ENCODE data around the gene PRDX6. TPM values are rescaled to one million over a fixed set of nuclear protein-coding genes. Genes with fewer than 3 reads are reported as not detected.

The PRDX6 gene
- total and polyA plus RNA-seq, 12 donors, result 171 to 461 (median 311) TPM

DNA sequence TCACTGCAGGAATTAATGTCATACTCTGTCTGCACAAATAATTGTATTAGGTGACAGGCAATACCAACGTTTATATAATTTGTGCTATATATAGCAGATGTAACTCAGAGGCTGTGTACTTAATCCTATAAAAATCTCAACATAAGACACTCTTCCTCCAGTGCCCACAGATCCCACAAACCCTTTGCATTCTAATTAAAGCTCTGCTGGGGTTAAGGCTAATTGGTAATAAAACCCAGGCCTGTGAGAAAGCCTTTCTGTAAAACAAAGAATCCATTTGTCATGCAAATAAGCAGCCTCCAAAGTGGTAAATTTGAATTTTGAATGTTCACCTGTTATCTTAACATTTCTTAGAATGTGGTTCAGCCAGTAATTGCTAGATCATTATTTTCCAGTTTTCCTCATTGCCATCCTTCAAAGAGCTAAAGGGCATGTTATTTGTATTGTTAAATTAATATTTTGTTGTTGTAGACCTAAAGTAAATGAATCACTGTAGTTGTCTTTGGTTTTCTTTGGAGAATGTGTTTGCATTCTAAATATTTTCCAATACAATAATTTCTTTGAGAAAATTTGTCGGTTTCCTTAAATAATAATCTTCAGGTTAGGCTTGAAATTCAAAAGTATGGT lies 46.3 kb upstream of the PRDX6 start:
- TF ChIP-seq, protein P1, sequence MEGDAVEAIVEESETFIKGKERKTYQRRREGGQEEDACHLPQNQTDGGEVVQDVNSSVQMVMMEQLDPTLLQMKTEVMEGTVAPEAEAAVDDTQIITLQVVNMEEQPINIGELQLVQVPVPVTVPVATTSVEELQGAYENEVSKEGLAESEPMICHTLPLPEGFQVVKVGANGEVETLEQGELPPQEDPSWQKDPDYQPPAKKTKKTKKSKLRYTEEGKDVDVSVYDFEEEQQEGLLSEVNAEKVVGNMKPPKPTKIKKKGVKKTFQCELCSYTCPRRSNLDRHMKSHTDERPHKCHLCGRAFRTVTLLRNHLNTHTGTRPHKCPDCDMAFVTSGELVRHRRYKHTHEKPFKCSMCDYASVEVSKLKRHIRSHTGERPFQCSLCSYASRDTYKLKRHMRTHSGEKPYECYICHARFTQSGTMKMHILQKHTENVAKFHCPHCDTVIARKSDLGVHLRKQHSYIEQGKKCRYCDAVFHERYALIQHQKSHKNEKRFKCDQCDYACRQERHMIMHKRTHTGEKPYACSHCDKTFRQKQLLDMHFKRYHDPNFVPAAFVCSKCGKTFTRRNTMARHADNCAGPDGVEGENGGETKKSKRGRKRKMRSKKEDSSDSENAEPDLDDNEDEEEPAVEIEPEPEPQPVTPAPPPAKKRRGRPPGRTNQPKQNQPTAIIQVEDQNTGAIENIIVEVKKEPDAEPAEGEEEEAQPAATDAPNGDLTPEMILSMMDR (IDR thresholded peaks at IDR 0.05), result no peak
- TF ChIP-seq POLR2A (IDR thresholded peaks at IDR 0.05), result no peak
- Histone ChIP-seq H3K27me3 (no peaks in the 10 kb centered on the region), H3K4me3 (no peak overlapping the region), H3K27ac (peak overlapping the region in 4 of 5 donors; percentile 65 to 93 (median 76)), H3K9me3 (replicated peaks in 1 of 3) (no peaks in the 10 kb centered on the region), H3K4me1 (replicated peaks in 1 of 2) (peaks cover 9 to 20% of the 10 kb centered on the region in 2 donors), H3K36me3 (replicated peaks in 1 of 2) (no peaks in the 10 kb centered on the region)
- intact Hi-C loops (cut with DNase I), result loop anchor here (5.0 to 10.0 kb wide), 3 partner anchors 42 to 394 kb away; partner anchors contain the start of genes CENPL (in 2 of the 2) and DARS2 (in 2 of the 2)
- no peak for DNase-seq
- 1 to 2% (median 1%) methylated on average over 2 of the region's 2 CpGs for WGBS, 4 donors

DNA sequence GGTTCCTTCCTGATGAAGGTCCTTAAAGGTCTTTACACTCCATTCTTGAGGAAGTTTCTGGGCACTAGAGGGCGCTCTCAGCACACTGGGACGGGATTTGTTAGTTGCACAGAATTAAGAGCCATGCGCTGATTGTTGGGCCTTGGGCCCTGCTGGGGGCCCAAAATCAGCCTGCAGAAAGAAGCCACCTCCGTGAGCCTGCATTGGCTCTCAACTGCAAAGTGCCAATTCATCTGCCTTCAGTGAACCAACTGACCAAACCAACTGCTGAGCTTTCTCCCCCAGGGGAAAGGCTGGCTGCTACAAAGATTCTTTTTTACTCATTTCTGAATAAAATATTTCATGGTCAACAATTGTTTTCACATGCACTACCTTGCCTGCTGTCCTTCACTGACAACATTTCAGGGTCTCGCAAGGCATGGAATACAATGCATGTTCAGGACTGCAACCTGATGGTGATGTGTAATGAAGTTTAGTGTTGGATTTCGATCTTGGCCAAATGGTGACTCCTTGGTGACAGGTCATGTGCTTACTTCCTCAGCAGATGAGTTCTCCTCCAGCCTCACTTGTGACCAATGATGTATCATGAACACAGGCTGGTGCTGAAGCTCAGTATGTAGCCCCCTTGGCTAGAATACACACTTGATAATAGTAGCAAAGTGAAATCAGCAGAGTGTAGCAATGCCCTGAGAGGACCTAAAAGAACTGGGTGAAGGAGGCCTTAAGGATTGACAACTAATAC lies 45.7 kb upstream of the PRDX6 start:
- H3K27ac ChIP-seq, result no peak overlapping the region
- peaks cover 9 to 20% of the 10 kb centered on the region in 2 donors for H3K4me1 ChIP-seq (replicated peaks in 1 of 2)
- TF ChIP-seq, protein P1 (IDR thresholded peaks at IDR 0.05), result peak; percentile 82 to 93 (median 85)
- no peak for TF ChIP-seq POLR2A (IDR thresholded peaks at IDR 0.05)
- no peak overlapping the region for H3K4me3 ChIP-seq
- H3K27me3 ChIP-seq, result no peaks in the 10 kb centered on the region
- peak; percentile 84 to 98 (median 92) for DNase-seq
- no peaks in the 10 kb centered on the region for H3K9me3 ChIP-seq (replicated peaks in 1 of 3)
- WGBS, 4 donors, result 25 to 29% (median 28%) methylated on average over 6 of the region's 6 CpGs
- intact Hi-C loops (cut with DNase I), result loop anchor here (5.0 to 10.0 kb wide), 3 partner anchors 41 to 393 kb away; partner anchors contain the start of genes CENPL (in 2 of the 2) and DARS2 (in 2 of the 2)
- H3K36me3 ChIP-seq (replicated peaks in 1 of 2), result no peaks in the 10 kb centered on the region

DNA sequence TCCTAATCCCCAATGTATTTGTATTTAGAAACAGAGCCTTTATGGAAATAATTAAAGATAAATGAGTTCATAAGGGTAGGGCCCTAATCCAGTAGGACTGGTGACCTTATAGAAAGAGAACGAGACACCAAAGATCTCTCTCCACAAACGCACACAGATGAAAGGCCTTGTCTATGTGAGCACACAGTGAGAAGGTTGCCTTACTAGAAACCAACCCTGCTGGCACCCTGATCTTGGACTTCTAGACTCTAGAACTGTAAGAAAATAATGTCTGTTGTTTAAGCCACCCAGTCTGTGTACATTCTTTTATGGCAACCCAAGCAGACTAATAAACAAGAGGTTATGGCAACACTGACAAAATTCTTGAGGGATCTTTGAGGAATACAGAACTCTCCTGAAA lies 44.8 kb upstream of the PRDX6 start:
- no peak for DNase-seq
- WGBS, 4 donors, result 86 to 95% (median 90%) methylated on average over 2 of the region's 2 CpGs
- no peak overlapping the region for H3K27ac ChIP-seq
- H3K27me3 ChIP-seq, result no peaks in the 10 kb centered on the region
- H3K36me3 ChIP-seq (replicated peaks in 1 of 2), result no peaks in the 10 kb centered on the region
- intact Hi-C loops (cut with DNase I), result loop anchor here (5.0 to 10.0 kb wide), 3 partner anchors 40 to 392 kb away; partner anchors contain the start of genes CENPL (in 2 of the 2) and DARS2 (in 2 of the 2)
- no peak overlapping the region for H3K4me3 ChIP-seq
- TF ChIP-seq, protein P1 (IDR thresholded peaks at IDR 0.05), result no peak
- no peak for TF ChIP-seq POLR2A (IDR thresholded peaks at IDR 0.05)
- no peaks in the 10 kb centered on the region for H3K9me3 ChIP-seq (replicated peaks in 1 of 3)
- peaks cover 9 to 20% of the 10 kb centered on the region in 2 donors for H3K4me1 ChIP-seq (replicated peaks in 1 of 2)

DNA sequence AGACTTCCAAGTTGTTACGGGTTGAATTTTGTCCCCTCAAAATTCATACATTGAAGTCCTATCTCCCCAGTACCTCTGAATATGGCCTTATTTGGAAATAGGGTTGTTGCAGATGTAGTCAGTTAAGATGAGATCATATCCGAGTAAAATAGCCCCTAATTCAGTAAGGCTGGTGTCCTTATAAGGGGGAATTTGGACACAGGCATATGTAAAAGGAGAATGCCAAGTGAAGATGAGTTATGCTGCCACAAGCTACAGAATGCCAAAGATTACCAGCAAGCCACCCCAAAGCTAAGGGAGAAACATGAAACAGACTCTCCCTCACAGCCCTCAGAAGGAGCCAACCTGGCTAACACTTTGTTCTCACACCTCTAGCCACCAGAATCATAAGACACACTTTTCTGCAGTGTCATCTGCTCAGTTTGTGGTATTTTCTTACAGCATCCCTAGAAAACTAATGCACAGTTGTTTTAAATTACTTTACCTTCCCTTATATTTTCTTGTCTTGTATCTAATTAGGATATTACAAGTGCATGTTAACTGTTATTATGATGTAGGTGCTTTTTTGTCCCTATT lies 43.3 kb upstream of the PRDX6 start:
- no peaks in the 10 kb centered on the region for H3K9me3 ChIP-seq (replicated peaks in 1 of 3)
- TF ChIP-seq, protein P1 (IDR thresholded peaks at IDR 0.05), result no peak
- no peak for TF ChIP-seq POLR2A (IDR thresholded peaks at IDR 0.05)
- no peak overlapping the region for H3K27ac ChIP-seq
- DNase-seq, result no peak
- H3K36me3 ChIP-seq (replicated peaks in 1 of 2), result no peaks in the 10 kb centered on the region
- H3K4me3 ChIP-seq, result no peak overlapping the region
- 82 to 94% (median 90%) methylated on average over 2 of the region's 2 CpGs for whole genome bisulfite sequencing, 4 donors
- intact Hi-C loops (cut with DNase I), result loop anchor here (5.0 to 10.0 kb wide), 3 partner anchors 38 to 391 kb away; partner anchors contain the start of genes CENPL (in 2 of the 2) and DARS2 (in 2 of the 2)
- H3K4me1 ChIP-seq (replicated peaks in 1 of 2), result peaks cover 9 to 20% of the 10 kb centered on the region in 2 donors
- H3K27me3 ChIP-seq, result no peaks in the 10 kb centered on the region
